ENCODE data around the gene F8. TPM values are rescaled to one million over a fixed set of nuclear protein-coding genes. Genes with fewer than 3 reads are reported as not detected.

The F8 gene
- total and polyA plus RNA-seq, 10 of the 15 experiments (the other 5 are each of a cell fraction or from before 2014, with no cell fraction given) = 3.0 to 8.1 (median 5.1) TPM

DNA sequence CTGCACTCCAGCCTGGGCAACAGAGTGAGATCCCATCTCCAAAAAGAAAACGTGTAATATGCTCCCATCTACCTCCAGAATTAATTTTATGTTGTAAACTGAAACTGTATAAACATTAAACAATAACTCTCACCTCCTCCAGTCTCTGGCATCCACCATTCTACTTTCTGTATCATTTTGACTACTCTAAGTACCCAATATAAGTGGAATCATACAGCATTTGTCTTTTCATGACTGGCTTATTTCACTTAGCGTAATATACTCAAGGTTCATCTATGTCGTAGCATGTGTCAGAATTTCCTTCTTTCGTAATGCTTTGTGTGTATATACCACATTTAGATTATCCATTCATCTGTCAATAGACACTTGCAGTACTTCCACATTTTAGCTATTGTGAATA is 20.6 kb downstream of the F8 start:
- in situ Hi-C loops (cut with MboI) = no loop called here
- TF ChIP-seq, protein P1, sequence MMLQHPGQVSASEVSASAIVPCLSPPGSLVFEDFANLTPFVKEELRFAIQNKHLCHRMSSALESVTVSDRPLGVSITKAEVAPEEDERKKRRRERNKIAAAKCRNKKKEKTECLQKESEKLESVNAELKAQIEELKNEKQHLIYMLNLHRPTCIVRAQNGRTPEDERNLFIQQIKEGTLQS (IDR thresholded peaks at IDR 0.05; ENCODE audit: borderline replicate concordance, extremely low read depth, low read depth, low read length) = no peak
- TF ChIP-seq BCL11A (IDR thresholded peaks at IDR 0.05; ENCODE audit: low read depth, low read length) (no peak), MTA2 (IDR thresholded peaks at IDR 0.05; ENCODE audit: low read depth) (no peak), SRF (IDR thresholded peaks at IDR 0.05; ENCODE audit: low read depth in 2 of 2, low read length in 2 of 2) (no peak), SUPT20H (IDR thresholded peaks at IDR 0.05; ENCODE audit: borderline replicate concordance, control insufficient read depth, low read depth, low read length) (no peak), ZBED1 (IDR thresholded peaks at IDR 0.05; ENCODE audit: borderline replicate concordance) (no peak), TCF7 (IDR thresholded peaks at IDR 0.05; ENCODE audit: borderline replicate concordance) (no peak), SPI1 (IDR thresholded peaks at IDR 0.05; ENCODE audit: borderline replicate concordance, insufficient read depth, low read depth, low read length) (no peak), NFXL1 (IDR thresholded peaks at IDR 0.05; ENCODE audit: borderline replicate concordance) (no peak), PML (IDR thresholded peaks at IDR 0.05; ENCODE audit: low read length) (no peak), ZNF384 (IDR thresholded peaks at IDR 0.05; ENCODE audit: borderline replicate concordance, low read depth, low read length) (no peak), FOS (IDR thresholded peaks at IDR 0.05; ENCODE audit: borderline replicate concordance, extremely low read depth, insufficient read length) (no peak), LARP7 (IDR thresholded peaks at IDR 0.05) (no peak), WRNIP1 (IDR thresholded peaks at IDR 0.05; ENCODE audit: borderline replicate concordance, low read depth, low read length) (no peak)
- TF ChIP-seq, protein P2, sequence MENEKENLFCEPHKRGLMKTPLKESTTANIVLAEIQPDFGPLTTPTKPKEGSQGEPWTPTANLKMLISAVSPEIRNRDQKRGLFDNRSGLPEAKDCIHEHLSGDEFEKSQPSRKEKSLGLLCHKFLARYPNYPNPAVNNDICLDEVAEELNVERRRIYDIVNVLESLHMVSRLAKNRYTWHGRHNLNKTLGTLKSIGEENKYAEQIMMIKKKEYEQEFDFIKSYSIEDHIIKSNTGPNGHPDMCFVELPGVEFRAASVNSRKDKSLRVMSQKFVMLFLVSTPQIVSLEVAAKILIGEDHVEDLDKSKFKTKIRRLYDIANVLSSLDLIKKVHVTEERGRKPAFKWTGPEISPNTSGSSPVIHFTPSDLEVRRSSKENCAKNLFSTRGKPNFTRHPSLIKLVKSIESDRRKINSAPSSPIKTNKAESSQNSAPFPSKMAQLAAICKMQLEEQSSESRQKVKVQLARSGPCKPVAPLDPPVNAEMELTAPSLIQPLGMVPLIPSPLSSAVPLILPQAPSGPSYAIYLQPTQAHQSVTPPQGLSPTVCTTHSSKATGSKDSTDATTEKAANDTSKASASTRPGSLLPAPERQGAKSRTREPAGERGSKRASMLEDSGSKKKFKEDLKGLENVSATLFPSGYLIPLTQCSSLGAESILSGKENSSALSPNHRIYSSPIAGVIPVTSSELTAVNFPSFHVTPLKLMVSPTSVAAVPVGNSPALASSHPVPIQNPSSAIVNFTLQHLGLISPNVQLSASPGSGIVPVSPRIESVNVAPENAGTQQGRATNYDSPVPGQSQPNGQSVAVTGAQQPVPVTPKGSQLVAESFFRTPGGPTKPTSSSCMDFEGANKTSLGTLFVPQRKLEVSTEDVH (IDR thresholded peaks at IDR 0.05; ENCODE audit: low read depth, partially characterized antibody) = no peak
- TF ChIP-seq, protein P3, sequence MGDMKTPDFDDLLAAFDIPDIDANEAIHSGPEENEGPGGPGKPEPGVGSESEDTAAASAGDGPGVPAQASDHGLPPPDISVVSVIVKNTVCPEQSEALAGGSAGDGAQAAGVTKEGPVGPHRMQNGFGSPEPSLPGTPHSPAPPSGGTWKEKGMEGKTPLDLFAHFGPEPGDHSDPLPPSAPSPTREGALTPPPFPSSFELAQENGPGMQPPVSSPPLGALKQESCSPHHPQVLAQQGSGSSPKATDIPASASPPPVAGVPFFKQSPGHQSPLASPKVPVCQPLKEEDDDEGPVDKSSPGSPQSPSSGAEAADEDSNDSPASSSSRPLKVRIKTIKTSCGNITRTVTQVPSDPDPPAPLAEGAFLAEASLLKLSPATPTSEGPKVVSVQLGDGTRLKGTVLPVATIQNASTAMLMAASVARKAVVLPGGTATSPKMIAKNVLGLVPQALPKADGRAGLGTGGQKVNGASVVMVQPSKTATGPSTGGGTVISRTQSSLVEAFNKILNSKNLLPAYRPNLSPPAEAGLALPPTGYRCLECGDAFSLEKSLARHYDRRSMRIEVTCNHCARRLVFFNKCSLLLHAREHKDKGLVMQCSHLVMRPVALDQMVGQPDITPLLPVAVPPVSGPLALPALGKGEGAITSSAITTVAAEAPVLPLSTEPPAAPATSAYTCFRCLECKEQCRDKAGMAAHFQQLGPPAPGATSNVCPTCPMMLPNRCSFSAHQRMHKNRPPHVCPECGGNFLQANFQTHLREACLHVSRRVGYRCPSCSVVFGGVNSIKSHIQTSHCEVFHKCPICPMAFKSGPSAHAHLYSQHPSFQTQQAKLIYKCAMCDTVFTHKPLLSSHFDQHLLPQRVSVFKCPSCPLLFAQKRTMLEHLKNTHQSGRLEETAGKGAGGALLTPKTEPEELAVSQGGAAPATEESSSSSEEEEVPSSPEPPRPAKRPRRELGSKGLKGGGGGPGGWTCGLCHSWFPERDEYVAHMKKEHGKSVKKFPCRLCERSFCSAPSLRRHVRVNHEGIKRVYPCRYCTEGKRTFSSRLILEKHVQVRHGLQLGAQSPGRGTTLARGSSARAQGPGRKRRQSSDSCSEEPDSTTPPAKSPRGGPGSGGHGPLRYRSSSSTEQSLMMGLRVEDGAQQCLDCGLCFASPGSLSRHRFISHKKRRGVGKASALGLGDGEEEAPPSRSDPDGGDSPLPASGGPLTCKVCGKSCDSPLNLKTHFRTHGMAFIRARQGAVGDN (IDR thresholded peaks at IDR 0.05) = no peak
- FAIRE-seq = no peak
- H4K20me1 ChIP-seq (ENCODE audit: control insufficient read depth, insufficient read depth) = no peaks in the 10 kb centered on the region
- no peak overlapping the region for H3K27ac ChIP-seq (ENCODE audit: control insufficient read depth, insufficient read depth)
- no peak overlapping the region for H3K4me2 ChIP-seq (ENCODE audit: control insufficient read depth, insufficient read depth)
- peak; percentile 54 for ATAC-seq
- no peaks in the 10 kb centered on the region for H3K4me1 ChIP-seq (ENCODE audit: control insufficient read depth, insufficient read depth, low read length)
- WGBS (ENCODE audit: insufficient coverage, insufficient replicate concordance, low lambda C conversion rate, missing lambda C conversion rate) = 78% methylated on average over 4 of the region's 4 CpGs
- intact Hi-C loops (cut with micrococcal nuclease; ENCODE audit: unreplicated experiment) = no loop called here
- no peaks in the 10 kb centered on the region for H3K79me2 ChIP-seq (ENCODE audit: control insufficient read depth, insufficient read depth, low read length)
- BruUV-seq (replicated peaks) = no TSS peak
- no peak overlapping the region for H2AFZ ChIP-seq (ENCODE audit: control insufficient read depth, low read depth, low read length)
- H3K27me3 ChIP-seq (replicated peaks in 1 of 2; ENCODE audit: control insufficient read depth in 2 of 2, insufficient read depth in 2 of 2, low read length in 1 of 2) = no peaks in the 10 kb centered on the region
- no peak for DNase-seq (ENCODE audit: low read depth, low spot score)
- H3K36me3 ChIP-seq (ENCODE audit: control insufficient read depth in 2 of 2, insufficient read depth in 2 of 2, low read length in 1 of 2) = no peaks in the 10 kb centered on the region
- H3K9ac ChIP-seq (ENCODE audit: control insufficient read depth, insufficient read depth, low read length) = no peak overlapping the region
- H3K9me3 ChIP-seq (replicated peaks; ENCODE audit: control insufficient read depth, insufficient read depth, low read length) = no peaks in the 10 kb centered on the region
- ChIA-PET POLR2A (no interaction called here), RAD21 (ENCODE audit: unreplicated experiment) (no interaction called here), CTCF (no interaction called here), SMC1A (ENCODE audit: uncharacterized antibody, unreplicated experiment) (no interaction called here)
- no peak overlapping the region for H3K4me3 ChIP-seq
